ENCODE data around the gene CBX4.
"Not testable (repeated sequence)": the region's sequence is repeated elsewhere in the genome, so short reads cannot be mapped to it uniquely, and the experiment has no call there.

GRCh38 chr17:79853168-79853567 lies 13.9 kb upstream of the CBX4 start:
- not testable (repeated sequence) for TF ChIP-seq CTCF (conservative IDR thresholded peaks at IDR 0.05; ENCODE audit: low read depth in 2 of 2); EZH2 (IDR thresholded peaks at IDR 0.05; ENCODE audit: low read depth, unreplicated experiment); ETS1 (IDR thresholded peaks at IDR 0.05); JUNB (IDR thresholded peaks at IDR 0.05; ENCODE audit: unreplicated experiment); CREB1 (CRISPR knock-in tag; IDR thresholded peaks at IDR 0.05; ENCODE audit: low read depth); POLR2AphosphoS5 (IDR thresholded peaks at IDR 0.05; ENCODE audit: low read depth); EZH2phosphoT487 (IDR thresholded peaks at IDR 0.05; ENCODE audit: unreplicated experiment); REST (IDR thresholded peaks at IDR 0.05; ENCODE audit: unreplicated experiment); STAT1 (IDR thresholded peaks at IDR 0.05; ENCODE audit: unreplicated experiment); ZNF114 (CRISPR knock-in tag; IDR thresholded peaks at IDR 0.05)

Measured in GM23338 (cell line).